ENCODE measurements around the gene IFNB1.

The IFNB1 gene

DNA sequence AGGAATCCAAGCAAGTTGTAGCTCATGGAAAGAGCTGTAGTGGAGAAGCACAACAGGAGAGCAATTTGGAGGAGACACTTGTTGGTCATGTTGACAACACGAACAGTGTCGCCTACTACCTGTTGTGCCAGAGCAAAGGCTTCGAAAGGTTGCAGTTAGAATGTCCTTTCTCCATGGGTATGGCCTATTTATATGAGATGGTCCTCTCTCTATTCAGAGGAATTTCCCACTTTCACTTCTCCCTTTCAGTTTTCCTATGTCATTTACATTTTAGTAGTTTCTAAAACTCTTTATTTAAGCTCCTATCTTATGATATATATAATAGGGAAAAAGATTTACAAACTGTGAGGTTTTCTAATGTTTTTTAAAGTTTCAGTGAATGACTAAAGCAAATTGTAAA lies at the start of gene IFNB1:
TSS of gene IFNB1 (minus strand) at position 162 of the 400 bp plus-strand sequence. CDS start at position 89, 73 bp downstream.
- no peak for DNase-seq

DNA sequence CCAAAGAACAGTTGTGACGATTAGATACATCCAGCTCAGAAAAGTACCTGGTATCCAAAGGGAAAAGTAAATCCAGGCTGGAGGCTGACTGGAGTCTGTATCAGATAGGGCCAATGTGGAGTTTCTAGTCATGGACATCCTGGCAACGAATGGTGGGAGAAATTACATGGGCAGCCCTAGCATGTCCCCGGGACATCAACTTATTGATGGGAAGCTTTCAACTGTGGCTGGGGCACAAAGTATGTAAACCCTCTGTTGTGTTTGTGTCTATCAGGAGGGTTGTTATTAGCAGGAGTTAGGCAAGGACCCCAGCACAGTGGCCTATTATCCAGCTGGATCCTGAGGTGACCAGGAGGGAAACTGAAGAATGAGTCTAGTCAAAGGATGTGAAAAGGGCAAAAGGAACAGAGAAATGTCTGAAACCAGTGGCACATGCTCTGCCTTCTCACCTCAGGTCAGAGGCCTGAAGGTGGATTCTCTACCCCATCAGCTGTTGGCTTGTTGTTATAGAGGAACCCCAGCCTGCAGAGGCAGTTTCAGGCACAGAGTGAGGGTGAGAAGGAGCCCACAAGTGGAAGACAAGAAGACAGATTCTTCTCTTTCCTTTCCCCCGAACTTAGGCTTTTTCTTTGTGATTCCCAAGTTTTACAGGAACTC lies 44.0 kb upstream of the IFNB1 start:
- DNase-seq = no peak

- no peak for DNase-seq
Observed at GRCh38 chr9:21121079-21121478, 43.3 kb upstream of the IFNB1 start.

DNA sequence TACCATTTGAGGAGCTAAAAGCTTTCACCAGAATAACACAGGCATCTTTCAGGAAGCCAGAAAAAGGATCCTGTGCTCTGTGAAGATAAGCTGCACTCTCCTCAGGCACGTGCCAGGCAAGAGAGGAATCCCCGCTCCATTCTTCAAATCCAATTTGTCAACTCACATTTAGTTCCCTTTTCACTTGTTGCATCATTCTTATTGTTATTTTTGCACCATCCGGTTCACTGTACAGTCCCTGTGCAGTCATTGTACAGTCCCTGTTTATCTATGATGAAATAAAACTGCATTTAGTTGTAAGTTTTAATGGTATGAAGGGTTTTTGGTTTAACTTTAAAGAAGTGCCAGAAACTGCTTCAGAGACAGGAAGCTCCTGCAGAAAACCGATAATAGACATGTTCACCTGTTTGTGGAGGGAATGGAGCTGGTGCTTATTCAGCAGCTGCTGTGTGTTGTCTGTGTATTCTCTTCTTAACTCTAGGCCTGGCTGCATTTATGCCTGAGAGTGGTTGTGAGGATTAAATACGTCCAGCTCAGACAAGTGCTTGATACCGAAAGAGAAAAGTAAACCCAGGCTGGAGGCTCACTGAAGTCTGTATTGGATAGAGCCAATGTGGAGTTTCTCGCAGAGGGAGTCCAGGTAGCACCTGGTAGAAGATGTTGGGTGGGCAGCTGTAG lies 41.5 kb upstream of the IFNB1 start:
- no peak for DNase-seq

- no peak for DNase-seq
Observed at GRCh38 chr9:21114311-21114710, 36.6 kb upstream of the IFNB1 start.

DNA sequence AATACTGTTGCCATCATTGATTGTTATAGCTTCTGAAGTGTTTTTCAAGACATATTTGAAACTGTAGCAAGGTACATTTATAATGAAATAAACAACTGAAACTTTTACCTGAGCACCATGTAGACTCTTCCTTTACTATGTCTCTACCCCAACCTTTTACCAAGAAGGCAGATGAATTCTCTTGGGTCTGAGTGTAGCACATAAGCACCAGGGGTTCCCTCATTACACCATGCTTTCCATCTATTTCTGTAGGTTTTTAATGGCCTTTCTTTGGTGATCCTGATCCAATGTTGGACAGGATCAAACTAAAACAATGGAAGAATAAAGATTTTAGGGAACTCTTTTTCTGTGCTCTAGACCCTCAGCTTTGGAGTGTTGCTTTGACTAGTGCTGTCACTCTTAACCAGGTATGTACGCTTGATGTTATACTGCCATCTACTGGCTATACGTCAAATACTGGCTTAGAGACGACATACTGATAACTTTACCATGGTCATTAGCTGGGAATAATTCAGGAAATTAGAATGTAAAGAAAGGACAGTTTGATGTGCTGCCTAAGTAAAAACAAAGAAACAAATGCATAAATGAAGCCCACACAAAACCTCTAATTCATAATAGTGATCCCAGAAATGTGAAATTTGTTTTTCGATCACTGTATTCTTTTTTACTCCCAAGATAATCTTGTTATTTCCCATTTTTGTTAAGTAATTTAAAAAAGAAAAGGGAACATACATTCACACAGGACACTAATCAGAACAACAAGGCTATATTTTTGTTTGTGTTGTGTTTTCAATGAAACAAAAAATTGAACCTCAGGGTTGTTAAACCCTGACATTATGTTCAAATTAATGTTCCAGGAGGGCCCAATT lies 33.2 kb upstream of the IFNB1 start:
- peak; percentile 41 for DNase-seq

GRCh38 chr9:21104787-21105186 lies 27.0 kb upstream of the IFNB1 start:
- no peak for DNase-seq

- no peak for DNase-seq
Observed at GRCh38 chr9:21102305-21102704, 24.6 kb upstream of the IFNB1 start.

- no peak for DNase-seq
Observed at GRCh38 chr9:21097817-21098216, 20.1 kb upstream of the IFNB1 start.

- no peak for DNase-seq
Observed at GRCh38 chr9:21096901-21097255, 19.1 kb upstream of the IFNB1 start.

DNA sequence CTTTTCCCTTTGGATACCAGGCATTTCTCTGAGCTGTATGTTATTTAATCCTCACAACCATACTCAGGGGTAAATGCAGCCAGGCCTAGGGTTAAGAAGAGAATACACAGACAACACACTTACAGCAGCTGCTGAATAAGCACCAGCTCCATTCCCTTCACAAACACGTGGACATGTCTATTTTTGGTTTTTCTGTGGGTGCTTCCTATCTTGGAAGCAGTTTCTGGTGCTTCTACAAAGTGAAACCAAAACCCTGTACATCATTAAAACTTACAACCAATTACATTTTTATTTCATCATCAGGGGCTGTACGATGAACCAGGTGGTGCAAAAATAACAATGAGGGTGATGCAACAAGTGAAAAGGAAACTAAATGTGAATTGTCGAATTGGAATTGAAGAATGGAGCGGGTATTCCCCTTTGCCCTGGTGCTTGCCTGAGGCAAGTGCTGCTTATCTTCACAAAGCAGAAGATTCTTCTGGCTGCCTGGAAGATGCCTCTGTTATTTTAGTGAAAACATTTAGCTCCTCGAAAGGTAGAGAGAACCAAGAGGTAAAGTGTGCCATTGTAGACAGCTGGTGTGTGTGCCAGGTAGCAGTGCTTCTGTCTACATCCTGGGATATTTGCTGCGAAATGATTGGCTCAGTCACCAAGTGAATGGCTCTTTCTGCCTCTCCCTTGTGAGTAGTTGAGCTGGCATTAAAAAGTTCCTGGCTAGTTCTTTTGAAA lies 18.6 kb upstream of the IFNB1 start:
- DNase-seq = no peak

DNA sequence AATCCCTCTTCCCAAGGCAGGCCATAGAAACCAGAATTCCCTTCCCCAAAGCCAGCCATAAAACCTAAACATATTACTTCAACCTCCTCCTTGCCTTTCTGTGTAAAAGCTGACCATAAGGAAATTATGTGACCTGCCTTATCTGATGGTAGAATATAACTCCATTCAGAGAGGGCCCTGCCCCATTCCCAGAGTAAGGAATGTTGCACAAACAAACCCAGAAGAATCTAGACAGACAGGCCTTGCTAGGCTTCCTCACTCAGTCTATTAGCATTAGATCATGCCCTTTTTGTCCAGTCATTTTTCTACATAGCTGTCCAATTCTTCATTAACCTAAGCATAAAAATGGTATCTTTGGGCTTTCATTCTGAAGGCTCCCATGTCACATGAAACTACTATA lies 17.8 kb upstream of the IFNB1 start:
- DNase-seq = no peak

- no peak for DNase-seq
Observed at GRCh38 chr9:21086538-21086937, 8.8 kb upstream of the IFNB1 start.

DNA sequence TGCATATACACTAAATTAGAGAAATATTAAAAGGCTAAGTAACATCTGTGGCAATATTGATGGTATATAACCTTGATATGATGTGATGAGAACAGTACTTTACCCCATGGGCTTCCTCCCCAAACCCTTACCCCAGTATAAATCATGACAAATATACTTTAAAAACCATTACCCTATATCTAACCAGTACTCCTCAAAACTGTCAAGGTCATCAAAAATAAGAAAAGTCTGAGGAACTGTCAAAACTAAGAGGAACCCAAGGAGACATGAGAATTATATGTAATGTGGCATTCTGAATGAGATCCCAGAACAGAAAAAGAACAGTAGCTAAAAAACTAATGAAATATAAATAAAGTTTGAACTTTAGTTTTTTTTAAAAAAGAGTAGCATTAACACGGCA lies 7.3 kb upstream of the IFNB1 start:
- DNase-seq = no peak

GRCh38 chr9:21084242-21084850 lies 6.6 kb upstream of the IFNB1 start:
- DNase-seq = no peak

GRCh38 chr9:21082671-21083070 lies 4.9 kb upstream of the IFNB1 start:
- DNase-seq = no peak

DNA sequence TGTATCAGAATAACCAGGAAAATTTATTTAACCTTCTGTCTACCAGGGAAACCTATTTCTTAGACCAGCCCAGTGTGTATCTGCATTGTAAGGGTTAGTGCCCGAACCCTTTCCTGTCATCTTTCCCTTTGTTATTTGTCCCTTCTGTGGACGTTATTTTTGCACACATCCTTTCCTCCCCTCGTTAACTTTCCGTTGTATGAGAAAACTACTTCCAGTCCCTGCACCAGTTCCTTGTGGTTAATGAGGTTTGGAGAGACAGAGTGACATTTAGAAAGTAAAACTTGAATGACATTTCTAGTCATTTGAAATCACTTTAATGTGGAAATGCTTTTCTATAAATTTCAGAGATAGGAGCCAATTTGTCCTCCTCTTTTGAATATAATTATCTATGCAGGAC lies 4.3 kb upstream of the IFNB1 start:
- no peak for DNase-seq

- DNase-seq = no peak
Observed at GRCh38 chr9:21081451-21081850, 3.7 kb upstream of the IFNB1 start.

DNA sequence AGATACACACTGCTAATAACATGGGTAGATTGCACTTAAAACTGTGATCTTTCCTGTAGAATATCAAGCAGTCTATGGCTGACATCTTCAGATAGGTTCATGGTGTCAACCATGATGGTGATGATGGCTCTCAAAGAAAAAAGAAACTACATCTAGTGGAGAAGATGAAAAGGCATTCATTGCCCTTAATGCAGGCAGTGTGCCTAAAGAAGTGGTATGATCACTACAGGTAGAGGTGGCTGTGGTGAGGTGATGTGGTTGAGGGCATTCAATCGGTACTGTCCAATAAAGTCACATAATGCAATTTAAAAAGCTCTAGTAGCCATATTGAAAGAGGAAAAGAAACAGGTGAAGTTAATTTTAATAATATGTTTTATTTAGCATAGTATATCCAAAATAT lies 3.1 kb upstream of the IFNB1 start:
- DNase-seq = no peak

DNA sequence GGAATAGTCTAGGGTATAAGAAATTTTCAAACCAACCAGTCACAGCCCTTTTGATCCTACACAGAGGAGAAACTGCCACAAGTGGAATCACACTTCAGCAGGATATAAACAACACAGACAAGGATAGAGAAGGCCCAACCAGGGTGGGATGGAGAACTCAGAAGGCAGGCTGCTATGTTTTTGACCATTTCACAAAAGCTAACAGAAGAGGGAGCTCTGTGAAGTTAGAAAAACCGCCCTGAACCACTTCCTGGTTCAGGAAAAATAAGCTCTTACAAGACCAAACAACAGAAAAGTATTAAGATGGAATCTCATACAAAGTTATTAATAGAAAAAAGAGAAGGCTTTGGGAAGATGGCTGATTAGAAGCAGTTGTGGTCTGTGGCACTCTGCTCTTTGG lies 960 bp upstream of the IFNB1 start:
- no peak for DNase-seq

DNA sequence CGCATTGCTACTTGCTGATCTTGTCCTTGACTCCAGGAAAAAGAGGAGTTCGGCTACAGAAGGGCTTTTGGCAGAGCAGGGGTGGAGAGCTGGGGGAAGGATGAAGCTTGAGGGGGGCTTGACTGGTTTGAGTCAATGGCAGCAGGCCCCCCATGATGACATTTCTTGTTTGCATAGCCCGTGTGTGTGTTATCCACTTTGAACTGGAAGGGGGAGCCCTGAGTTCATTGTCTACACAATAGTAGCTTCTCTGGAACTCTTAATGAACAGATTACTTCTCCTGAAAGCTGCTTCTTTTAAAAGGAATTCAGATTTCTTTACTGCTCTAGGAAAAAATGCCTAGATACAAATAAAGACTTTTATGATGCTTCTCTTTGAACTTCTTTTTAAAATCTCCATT lies 2.3 kb downstream of the IFNB1 start:
- no peak for DNase-seq

- no peak for DNase-seq
Observed at GRCh38 chr9:21070906-21071305, 6.8 kb downstream of the IFNB1 start.

DNA sequence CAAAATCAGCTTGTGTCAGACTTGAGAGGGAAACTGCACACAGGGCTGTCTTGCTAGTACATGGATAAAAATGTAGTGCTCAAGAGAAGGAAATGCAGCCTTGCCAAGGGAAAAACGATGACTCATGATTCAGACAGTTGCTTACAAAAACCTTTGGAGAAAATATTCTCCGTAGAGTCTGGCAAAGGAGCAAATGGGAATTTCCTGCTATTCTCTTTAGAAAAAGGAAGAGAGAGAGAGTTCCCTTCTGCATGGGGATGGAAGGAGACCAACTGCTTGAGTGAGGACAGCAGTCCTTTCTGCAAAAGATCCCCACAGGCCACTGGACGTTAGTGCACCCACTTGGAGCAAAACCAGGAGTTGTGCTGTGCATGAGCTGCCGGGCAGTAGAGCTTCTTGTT lies 7.6 kb downstream of the IFNB1 start:
- DNase-seq = no peak

Measured in DMS79 (cell line).